Measurements from ENCODE around the gene TOPORS.
"Not testable (repeated sequence)": the region's sequence is repeated elsewhere in the genome, so short reads cannot be mapped to it uniquely, and the experiment has no call there.

- TF ChIP-seq CTCF (conservative IDR thresholded peaks at IDR 0.05); ZFX (IDR thresholded peaks at IDR 0.05): not testable (repeated sequence)
These were observed 46.6 kb upstream of the TOPORS start for GRCh38 chr9:32599021-32599420.
